ENCODE data around the gene ITGAV.

ITGAV gene

GRCh38 chr2:186664385-186665043, 74.7 kb downstream of the ITGAV start:
- H3K9me3 ChIP-seq (ENCODE audit: insufficient read depth, low read length) = no peaks in the 10 kb centered on the region
- no peak overlapping the region for H3K9ac ChIP-seq (ENCODE audit: low read length)
- H3K4me3 ChIP-seq (ENCODE audit: low read length) = no peak overlapping the region
- H3K27ac ChIP-seq (ENCODE audit: low read length) = no peak overlapping the region
- TF ChIP-seq, protein P1, sequence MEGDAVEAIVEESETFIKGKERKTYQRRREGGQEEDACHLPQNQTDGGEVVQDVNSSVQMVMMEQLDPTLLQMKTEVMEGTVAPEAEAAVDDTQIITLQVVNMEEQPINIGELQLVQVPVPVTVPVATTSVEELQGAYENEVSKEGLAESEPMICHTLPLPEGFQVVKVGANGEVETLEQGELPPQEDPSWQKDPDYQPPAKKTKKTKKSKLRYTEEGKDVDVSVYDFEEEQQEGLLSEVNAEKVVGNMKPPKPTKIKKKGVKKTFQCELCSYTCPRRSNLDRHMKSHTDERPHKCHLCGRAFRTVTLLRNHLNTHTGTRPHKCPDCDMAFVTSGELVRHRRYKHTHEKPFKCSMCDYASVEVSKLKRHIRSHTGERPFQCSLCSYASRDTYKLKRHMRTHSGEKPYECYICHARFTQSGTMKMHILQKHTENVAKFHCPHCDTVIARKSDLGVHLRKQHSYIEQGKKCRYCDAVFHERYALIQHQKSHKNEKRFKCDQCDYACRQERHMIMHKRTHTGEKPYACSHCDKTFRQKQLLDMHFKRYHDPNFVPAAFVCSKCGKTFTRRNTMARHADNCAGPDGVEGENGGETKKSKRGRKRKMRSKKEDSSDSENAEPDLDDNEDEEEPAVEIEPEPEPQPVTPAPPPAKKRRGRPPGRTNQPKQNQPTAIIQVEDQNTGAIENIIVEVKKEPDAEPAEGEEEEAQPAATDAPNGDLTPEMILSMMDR (IDR thresholded peaks at IDR 0.05; ENCODE audit: low read depth, low read length) = no peak
- no peak for TF ChIP-seq EZH2phosphoT487 (IDR thresholded peaks at IDR 0.05; ENCODE audit: low read depth)
- no peak overlapping the region for H3K4me2 ChIP-seq (ENCODE audit: low read length)
- H3K4me1 ChIP-seq (ENCODE audit: low read length) = no peaks in the 10 kb centered on the region
- H2AFZ ChIP-seq (ENCODE audit: low read depth, low read length) = no peak overlapping the region
- H3K79me2 ChIP-seq (ENCODE audit: low read length) = no peaks in the 10 kb centered on the region
- H4K20me1 ChIP-seq (ENCODE audit: insufficient read depth, low read length) = no peaks in the 10 kb centered on the region
- peaks cover 31% of the 10 kb centered on the region for H3K36me3 ChIP-seq (replicated peaks; ENCODE audit: low read depth, low read length)
- H3K27me3 ChIP-seq (ENCODE audit: low read depth, low read length) = no peaks in the 10 kb centered on the region

- no peaks in the 10 kb centered on the region for H3K79me2 ChIP-seq (ENCODE audit: low read length)
- no peak overlapping the region for H3K4me3 ChIP-seq (ENCODE audit: low read length)
- H3K27ac ChIP-seq (ENCODE audit: low read length) = no peak overlapping the region
- H3K4me2 ChIP-seq (ENCODE audit: low read length) = no peak overlapping the region
- TF ChIP-seq, protein P1 (IDR thresholded peaks at IDR 0.05; ENCODE audit: low read depth, low read length) = no peak
- no peak for TF ChIP-seq EZH2phosphoT487 (IDR thresholded peaks at IDR 0.05; ENCODE audit: low read depth)
- no peaks in the 10 kb centered on the region for H3K4me1 ChIP-seq (ENCODE audit: low read length)
- H3K9ac ChIP-seq (ENCODE audit: low read length) = no peak overlapping the region
- H3K36me3 ChIP-seq (replicated peaks; ENCODE audit: low read depth, low read length) = peaks cover 56% of the 10 kb centered on the region
- no peak overlapping the region for H2AFZ ChIP-seq (ENCODE audit: low read depth, low read length)
- no peaks in the 10 kb centered on the region for H4K20me1 ChIP-seq (ENCODE audit: insufficient read depth, low read length)
- no peaks in the 10 kb centered on the region for H3K9me3 ChIP-seq (ENCODE audit: insufficient read depth, low read length)
- no peaks in the 10 kb centered on the region for H3K27me3 ChIP-seq (ENCODE audit: low read depth, low read length)
Observed at GRCh38 chr2:186669146-186669545, 79.3 kb downstream of the ITGAV start.

DNA sequence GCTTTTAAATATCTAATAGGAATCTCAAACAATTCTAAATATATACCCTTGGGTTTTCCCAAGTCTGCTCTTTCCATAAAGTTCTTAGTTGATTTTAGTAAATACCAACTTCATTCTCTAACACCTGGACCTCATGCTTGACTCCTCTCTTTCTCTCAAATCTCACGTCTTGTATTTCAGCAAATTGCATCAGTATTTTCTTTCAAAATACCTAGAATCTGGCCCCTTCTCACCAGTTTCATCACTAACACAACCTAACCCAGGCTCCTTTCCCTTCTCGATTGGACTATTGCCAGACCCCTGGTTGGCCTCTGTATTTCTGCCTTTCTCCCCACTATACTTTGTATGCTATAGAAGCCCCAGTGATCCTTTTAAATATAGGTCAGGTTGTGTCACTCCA, 81.0 kb downstream of the ITGAV start:
- Histone ChIP-seq H3K4me2 (ENCODE audit: low read length) (no peak overlapping the region), H3K79me2 (ENCODE audit: low read length) (no peaks in the 10 kb centered on the region), H3K9ac (ENCODE audit: low read length) (no peak overlapping the region), H3K36me3 (replicated peaks; ENCODE audit: low read depth, low read length) (peaks cover 44% of the 10 kb centered on the region), H3K27ac (ENCODE audit: low read length) (no peak overlapping the region), H3K4me1 (ENCODE audit: low read length) (no peaks in the 10 kb centered on the region), H4K20me1 (ENCODE audit: insufficient read depth, low read length) (no peaks in the 10 kb centered on the region), H3K9me3 (ENCODE audit: insufficient read depth, low read length) (no peaks in the 10 kb centered on the region), H2AFZ (ENCODE audit: low read depth, low read length) (no peak overlapping the region), H3K27me3 (ENCODE audit: low read depth, low read length) (no peaks in the 10 kb centered on the region), H3K4me3 (ENCODE audit: low read length) (no peak overlapping the region)
- TF ChIP-seq, protein P1 (IDR thresholded peaks at IDR 0.05; ENCODE audit: low read depth, low read length) = no peak
- no peak for TF ChIP-seq EZH2phosphoT487 (IDR thresholded peaks at IDR 0.05; ENCODE audit: low read depth)

DNA sequence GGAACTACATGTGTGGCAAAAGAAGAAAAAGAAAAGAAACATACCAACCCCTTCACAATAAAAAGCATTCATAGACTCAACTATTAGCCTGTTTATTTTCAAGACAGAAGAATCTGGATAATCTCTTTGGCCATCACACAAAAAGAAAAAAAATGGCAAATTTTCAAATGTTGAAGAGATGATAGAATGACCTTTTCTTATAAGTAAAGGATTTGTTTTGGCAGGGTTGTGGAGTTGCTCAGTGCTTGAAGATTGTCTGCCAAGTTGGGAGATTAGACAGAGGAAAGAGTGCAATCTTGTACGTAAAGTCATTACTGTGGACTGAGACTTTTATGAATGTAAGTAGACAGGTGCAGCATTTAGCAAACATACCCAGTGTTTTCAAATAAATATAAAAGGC, 85.5 kb downstream of the ITGAV start:
- H3K79me2 ChIP-seq (ENCODE audit: low read length) = no peaks in the 10 kb centered on the region
- peaks cover 21% of the 10 kb centered on the region for H3K36me3 ChIP-seq (replicated peaks; ENCODE audit: low read depth, low read length)
- no peak overlapping the region for H3K27ac ChIP-seq (ENCODE audit: low read length)
- no peaks in the 10 kb centered on the region for H3K4me1 ChIP-seq (ENCODE audit: low read length)
- no peak for TF ChIP-seq EZH2phosphoT487 (IDR thresholded peaks at IDR 0.05; ENCODE audit: low read depth)
- TF ChIP-seq, protein P1 (IDR thresholded peaks at IDR 0.05; ENCODE audit: low read depth, low read length) = no peak
- no peak overlapping the region for H3K4me2 ChIP-seq (ENCODE audit: low read length)
- H3K9me3 ChIP-seq (ENCODE audit: insufficient read depth, low read length) = no peaks in the 10 kb centered on the region
- no peaks in the 10 kb centered on the region for H4K20me1 ChIP-seq (ENCODE audit: insufficient read depth, low read length)
- H2AFZ ChIP-seq (ENCODE audit: low read depth, low read length) = no peak overlapping the region
- no peaks in the 10 kb centered on the region for H3K27me3 ChIP-seq (ENCODE audit: low read depth, low read length)
- no peak overlapping the region for H3K9ac ChIP-seq (ENCODE audit: low read length)
- H3K4me3 ChIP-seq (ENCODE audit: low read length) = no peak overlapping the region
